T-helper 2 cell (primary cell): Measurements from ENCODE around the gene TMSB10.
A peak's percentile ranks its signal among the peaks of the same experiment; 100 is the strongest.
"Not testable (repeated sequence)": the region's sequence is repeated elsewhere in the genome, so short reads cannot be mapped to it uniquely, and the experiment has no call there.

Experiments
- DNase-seq, 5 experiments: peaks; one replicate each; pipeline versions ENCODE4 v3.0.0 to v3.0.0-alpha.2; 2012 to 2022

The TMSB10 gene

GRCh38 chr2:84940088-84940470, 34.6 kb downstream of the TMSB10 start:
- peak in 1 of 5 experiments; percentile 44 for DNase-seq

DNA sequence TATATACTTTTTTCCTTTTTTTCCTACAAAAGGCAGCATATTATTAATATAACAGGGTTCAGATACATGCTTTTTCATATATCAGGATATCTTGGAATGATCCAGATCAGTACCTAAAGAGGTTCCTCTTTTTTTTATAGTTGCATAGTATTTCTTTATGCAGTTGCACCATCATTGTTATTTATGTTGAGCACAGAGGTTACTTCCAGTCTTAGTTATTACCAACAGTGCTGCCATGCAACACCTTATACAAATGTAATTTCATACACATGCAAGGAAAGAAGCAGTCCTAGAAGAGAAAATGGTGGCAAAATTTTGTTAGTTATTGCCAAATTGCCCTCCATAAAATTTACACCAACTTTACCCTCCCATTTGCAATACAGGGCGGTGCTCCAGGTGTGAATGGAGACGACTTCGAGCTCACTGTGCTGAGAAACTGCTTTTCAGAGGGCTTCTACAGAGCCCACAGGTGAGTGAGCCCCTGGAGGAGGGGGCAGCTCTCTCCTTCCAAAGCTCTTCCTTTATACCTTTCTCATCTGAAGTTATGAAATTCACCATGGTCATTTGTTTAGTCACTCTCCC, 35.5 kb downstream of the TMSB10 start:
- DNase-seq, result no peak

GRCh38 chr2:84942166-84942565, 36.7 kb downstream of the TMSB10 start:
- no peak for DNase-seq

GRCh38 chr2:84942964-84943421, 37.5 kb downstream of the TMSB10 start:
- no peak for DNase-seq

GRCh38 chr2:84944295-84944909, 38.9 kb downstream of the TMSB10 start:
- no peak for DNase-seq

DNA sequence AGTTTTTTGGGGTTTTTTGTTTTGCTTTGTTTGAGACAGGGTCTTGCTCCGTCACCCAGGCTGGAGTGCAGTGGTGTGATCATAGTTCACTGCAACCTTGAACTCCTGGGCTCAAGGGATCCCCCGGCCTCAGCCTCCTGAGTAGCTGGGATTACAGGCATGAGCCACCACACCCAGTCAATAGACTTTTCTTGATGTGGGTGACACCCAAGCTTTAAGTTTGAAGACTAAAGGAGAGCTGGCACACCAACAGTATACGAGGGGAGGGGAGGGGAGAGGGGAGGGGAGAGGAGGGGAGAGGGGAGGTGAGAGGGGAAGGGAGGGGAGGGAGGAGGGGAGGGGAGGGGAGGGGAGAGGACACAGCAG, 40.4 kb downstream of the TMSB10 start:
- not testable (repeated sequence) for DNase-seq

GRCh38 chr2:84946204-84947009, 41.0 kb downstream of the TMSB10 start:
- peak in 4 of 5 experiments; percentile 14 to 79 (median 46) for DNase-seq

DNA sequence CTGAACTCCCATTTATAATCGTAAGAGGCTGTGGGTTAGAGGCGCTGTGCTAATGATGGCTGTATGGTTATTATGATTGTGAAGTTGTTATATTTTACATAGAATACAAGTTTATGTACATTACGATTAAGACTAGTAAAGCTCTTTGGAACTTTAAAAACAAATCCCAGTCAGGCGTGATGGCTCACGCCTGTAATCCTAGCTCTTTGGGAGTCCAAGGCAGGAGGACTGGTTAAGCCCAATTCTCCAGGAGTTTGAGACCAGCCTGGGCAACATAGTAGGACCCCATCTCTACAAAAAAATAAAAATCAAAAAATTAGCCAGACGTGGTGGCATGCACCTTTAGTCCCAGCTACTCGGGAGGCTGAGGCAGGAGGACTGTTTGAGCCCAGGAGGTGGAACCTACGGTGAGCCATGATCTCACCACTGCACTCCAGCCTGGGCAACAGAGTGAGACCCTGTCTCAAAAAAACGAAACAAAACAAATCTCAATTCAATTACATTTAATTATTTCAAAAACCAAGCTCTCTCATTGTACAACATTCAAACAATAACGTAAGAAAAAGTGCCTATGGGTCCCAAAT, 41.6 kb downstream of the TMSB10 start:
- no peak for DNase-seq

- no peak for DNase-seq
Measured at GRCh38 chr2:84953535-84953934, 48.1 kb downstream of the TMSB10 start.

DNA sequence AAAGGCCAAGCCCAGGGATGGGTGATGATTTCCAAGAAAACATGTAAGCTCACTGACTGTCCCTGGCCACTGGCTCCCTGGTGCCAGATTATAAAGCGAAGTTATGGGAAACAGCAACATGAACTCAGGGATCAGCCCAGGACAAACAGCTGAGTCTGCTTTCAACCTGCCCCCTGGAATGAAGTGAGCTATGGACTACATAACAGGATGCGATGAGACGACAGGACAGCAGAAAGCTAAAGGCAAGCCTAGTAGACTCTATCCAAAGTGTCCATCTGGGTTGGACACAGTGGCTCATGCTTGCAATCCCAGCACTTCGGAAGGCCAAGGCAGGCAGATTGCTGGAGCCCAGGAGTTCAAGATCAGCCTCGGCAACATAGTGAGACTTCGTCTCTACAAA, 48.9 kb downstream of the TMSB10 start:
- no peak for DNase-seq
